Thoracic aorta (tissue), 2 donors: ENCODE measurements around the gene EPHX1. TPM values are rescaled to one million over a fixed set of nuclear protein-coding genes. Genes with fewer than 3 reads are reported as not detected.
A peak's percentile ranks its signal among the peaks of the same experiment; 100 is the strongest.

Experiments
- ATAC-seq: fragments of 150-250 bp; one replicate; pipeline ENCODE4 v1.8.0; 2017; ENCODE audit warnings: low read depth; ENCODE audit not compliant: insufficient number of reproducible peaks, low FRiP score
- DNase-seq: peaks from one replicate; pipeline ENCODE4 v3.0.0-alpha.2; 2020; ENCODE audit warnings: low spot score
- H3K27ac ChIP-seq, 2 donors: fragments of 200-600 bp; sonication (generic); 1 replicate in 1 of 2; 2 replicates in 1 of 2; pipeline ENCODE4 v1.5.1; 2016; ENCODE audit warnings: mild to moderate bottlenecking in 2 of 2, moderate library complexity in 2 of 2
- H3K27me3 ChIP-seq: fragments of 200-600 bp; sonication (generic); replicated peaks from 2 replicates; pipeline ENCODE4 v1.6.0; 2016; ENCODE audit warnings: mild to moderate bottlenecking; ENCODE audit not compliant: insufficient read depth
- H3K36me3 ChIP-seq: fragments of 200-600 bp; sonication (generic); one replicate; pipeline ENCODE4 v1.5.1; 2016
- H3K4me1 ChIP-seq, 2 donors: fragments of 200-600 bp; sonication (generic); 1 replicate in 1 of 2; 2 replicates in 1 of 2; pipeline versions ENCODE4 v1.5.1 to v1.6.0; 2016; ENCODE audit warnings: low read depth in 2 of 2, mild to moderate bottlenecking in 1 of 2; ENCODE audit not compliant: control insufficient read depth in 1 of 2
- H3K4me3 ChIP-seq: fragments of 200-600 bp; sonication (generic); 2 replicates; pipeline ENCODE4 v1.5.1; 2016; ENCODE audit warnings: mild to moderate bottlenecking
- H3K9me3 ChIP-seq: fragments of 200-600 bp; sonication (generic); 2 replicates; pipeline ENCODE4 v1.5.1; 2016
- CTCF ChIP-seq: fragments of 200-600 bp; sonication (generic); IDR thresholded peaks from one replicate; pipeline ENCODE4 v1.5.1; 2019; ENCODE audit warnings: antibody characterized with exemption
- total RNA-seq, 2 donors: library from RNA; depleted of rRNA; stranded (reverse); fragments of >200 nt; gene quantifications; one replicate each; pipeline versions ENCODE4 v1.1.0 to v1.2.3, GENCODE V29; 2016

EPHX1 gene
- total RNA-seq, 2 donors from 2014 or later, result 58.9 to 77.6 TPM

GRCh38 chr1:225816643-225817538 lies 7.0 kb downstream of the EPHX1 start:
- DNase-seq (no peak), ATAC-seq (no peak)
- Histone ChIP-seq H3K9me3 (no peaks in the 10 kb centered on the region), H3K36me3 (no peaks in the 10 kb centered on the region), H3K27ac (peak overlapping the region; percentile 97), H3K4me3 (peak overlapping the region; percentile 44), H3K27me3 (no peaks in the 10 kb centered on the region), H3K4me1 (peaks cover 59 to 94% of the 10 kb centered on the region in 2 donors)
- TF ChIP-seq CTCF, result no peak

GRCh38 chr1:225817611-225818061 lies 7.7 kb downstream of the EPHX1 start:
- TF ChIP-seq CTCF, result no peak
- peak; percentile 87 for DNase-seq
- H3K4me3 ChIP-seq, result peak overlapping the region; percentile 44
- H3K9me3 ChIP-seq, result no peaks in the 10 kb centered on the region
- H3K4me1 ChIP-seq, result peaks cover 53 to 94% of the 10 kb centered on the region in 2 donors
- no peaks in the 10 kb centered on the region for H3K36me3 ChIP-seq
- peak; percentile 92 for ATAC-seq
- H3K27me3 ChIP-seq, result no peaks in the 10 kb centered on the region
- peak overlapping the region; percentile 97 for H3K27ac ChIP-seq

GRCh38 chr1:225818229-225818628 lies 8.3 kb downstream of the EPHX1 start:
- no peaks in the 10 kb centered on the region for H3K9me3 ChIP-seq
- H3K4me3 ChIP-seq, result no peak overlapping the region
- H3K36me3 ChIP-seq, result no peaks in the 10 kb centered on the region
- TF ChIP-seq CTCF, result no peak
- ATAC-seq, result no peak
- H3K4me1 ChIP-seq, result peaks cover 50 to 94% of the 10 kb centered on the region in 2 donors
- H3K27me3 ChIP-seq, result no peaks in the 10 kb centered on the region
- no peak for DNase-seq
- peak overlapping the region; percentile 97 for H3K27ac ChIP-seq

- no peak for DNase-seq
- no peak for ATAC-seq
- H3K27ac ChIP-seq, result peak overlapping the region; percentile 50 to 76
- H3K27me3 ChIP-seq, result no peaks in the 10 kb centered on the region
- H3K9me3 ChIP-seq, result no peaks in the 10 kb centered on the region
- no peak overlapping the region for H3K4me3 ChIP-seq
- no peak for TF ChIP-seq CTCF
- H3K36me3 ChIP-seq, result no peaks in the 10 kb centered on the region
- peaks cover 41 to 93% of the 10 kb centered on the region in 2 donors for H3K4me1 ChIP-seq
These were observed 9.6 kb downstream of the EPHX1 start for GRCh38 chr1:225819346-225820192.
